GM23338 (cell line): Measurements from ENCODE around the gene MYO3B. TPM values are rescaled to one million over a fixed set of nuclear protein-coding genes. Genes with fewer than 3 reads are reported as not detected.

Experiments
- ATAC-seq: fragments of 200-7000 bp; cut with Tn5 transposase; 3 replicates; pipeline ENCODE4 v1.9.1; 2020
- DNase-seq: peaks from one replicate; pipeline ENCODE4 v3.0.0-alpha.2; 2015; ENCODE audit warnings: low spot score
- H2AFZ ChIP-seq: fragments of 200-600 bp; sonication (generic); 2 replicates; pipeline ENCODE4 v1.8.0; 2016; ENCODE audit warnings: antibody characterized with exemption, mild to moderate bottlenecking, moderate library complexity
- H3F3A ChIP-seq: fragments of 200-600 bp; sonication (generic); replicated peaks from 2 replicates; pipeline ENCODE4 v1.8.0; 2017; ENCODE audit warnings: antibody characterized with exemption, mixed run types, low read depth
- H3K27ac ChIP-seq: fragments of 200-600 bp; sonication (generic); 2 replicates; pipeline ENCODE4 v1.6.1; 2016; ENCODE audit warnings: low read depth
- H3K27me3 ChIP-seq: fragments of 200-600 bp; sonication (generic); 2 replicates; pipeline ENCODE4 v1.8.0; 2016; ENCODE audit warnings: mild to moderate bottlenecking, mixed run types, moderate library complexity; ENCODE audit not compliant: insufficient read depth
- H3K36me3 ChIP-seq: fragments of 200-600 bp; sonication (generic); 2 replicates; pipeline ENCODE4 v1.8.0; 2016; ENCODE audit warnings: mild to moderate bottlenecking; ENCODE audit not compliant: insufficient read depth
- H3K4me1 ChIP-seq: fragments of 200-600 bp; sonication (generic); 2 replicates; pipeline ENCODE4 v1.8.0; 2016; ENCODE audit warnings: mild to moderate bottlenecking, moderate library complexity; ENCODE audit not compliant: insufficient read depth
- H3K4me2 ChIP-seq: fragments of 200-600 bp; sonication (generic); 2 replicates; pipeline ENCODE4 v1.7.1; 2017; ENCODE audit warnings: mixed run types
- H3K4me3 ChIP-seq: fragments of 200-600 bp; sonication (generic); 2 replicates; pipeline ENCODE4 v1.6.1; 2016; ENCODE audit warnings: mixed run types
- H3K79me2 ChIP-seq: fragments of 200-600 bp; sonication (generic); replicated peaks from 2 replicates; pipeline ENCODE4 v1.8.0; 2017; ENCODE audit warnings: mild to moderate bottlenecking; ENCODE audit not compliant: insufficient read depth
- H3K9me2 ChIP-seq: fragments of 200-600 bp; sonication (generic); 2 replicates; pipeline ENCODE4 v1.8.0; 2017; ENCODE audit not compliant: insufficient read depth
- H4K20me1 ChIP-seq: fragments of 200-600 bp; sonication (generic); replicated peaks from 2 replicates; pipeline ENCODE4 v1.8.0; 2017; ENCODE audit warnings: mild to moderate bottlenecking; ENCODE audit not compliant: insufficient read depth
- H3K27ac Mint-ChIP-seq: 2 replicates; pipeline ENCODE4 v1.8.0; 2020; ENCODE audit warnings: inconsistent platforms, mild to moderate bottlenecking, moderate library complexity, mixed read lengths
- H3K27me3 Mint-ChIP-seq: 3 replicates; pipeline ENCODE4 v1.8.0; 2022; ENCODE audit warnings: low read depth, mild to moderate bottlenecking, moderate library complexity, mixed read lengths, inconsistent platforms; ENCODE audit not compliant: insufficient read depth, poor library complexity
- H3K36me3 Mint-ChIP-seq: 3 replicates; pipeline ENCODE4 v1.8.0; 2021; ENCODE audit warnings: low read depth, mild to moderate bottlenecking, inconsistent platforms, moderate library complexity, mixed read lengths
- H3K4me1 Mint-ChIP-seq: 3 replicates; pipeline ENCODE4 v1.8.0; 2020; ENCODE audit warnings: mild to moderate bottlenecking, inconsistent platforms, mixed read lengths
- H3K4me3 Mint-ChIP-seq: 3 replicates; pipeline ENCODE4 v1.8.0; 2021; ENCODE audit warnings: moderate library complexity, mild to moderate bottlenecking, inconsistent platforms, mixed read lengths
- H3K9me3 Mint-ChIP-seq: 3 replicates; pipeline ENCODE4 v1.8.0; 2020; ENCODE audit warnings: moderate library complexity, mild to moderate bottlenecking, inconsistent platforms, mixed read lengths
- CTCF ChIP-seq, 2 experiments: fragments of 200-600 bp in 1 of 2; sonication (generic) in 1 of 2; conservative IDR thresholded peaks; 2 replicates each; pipeline versions ENCODE4 v1.5.1 to v1.6.1; 2016 to 2017; ENCODE audit warnings: antibody characterized with exemption in 2 of 2, low read depth in 2 of 2, mild to moderate bottlenecking in 2 of 2, moderate library complexity in 1 of 2
- ETS1 ChIP-seq: IDR thresholded peaks from 2 replicates; pipeline ENCODE4 v1.6.1; 2016; ENCODE audit warnings: antibody characterized with exemption
- EZH2 ChIP-seq: fragments of 200-600 bp; sonication (generic); IDR thresholded peaks from one replicate; pipeline ENCODE4 v1.8.0; 2017; ENCODE audit warnings: antibody characterized with exemption, mild to moderate bottlenecking, low read depth; ENCODE audit not compliant: unreplicated experiment
- EZH2phosphoT487 ChIP-seq: fragments of 200-600 bp; sonication (generic); IDR thresholded peaks from one replicate; pipeline ENCODE4 v1.8.1; 2018; ENCODE audit warnings: antibody characterized with exemption; ENCODE audit not compliant: unreplicated experiment
- NANOG ChIP-seq: IDR thresholded peaks from 2 replicates; pipeline ENCODE4 v1.6.1; 2016; ENCODE audit warnings: antibody characterized with exemption, borderline replicate concordance
- POLR2AphosphoS5 ChIP-seq: IDR thresholded peaks from 2 replicates; pipeline ENCODE4 v1.6.1; 2016; ENCODE audit warnings: antibody characterized with exemption, low read depth
- REST ChIP-seq: IDR thresholded peaks from one replicate; pipeline ENCODE4 v1.6.1; 2018; ENCODE audit warnings: antibody characterized with exemption; ENCODE audit not compliant: unreplicated experiment
- STAT1 ChIP-seq: IDR thresholded peaks from one replicate; pipeline ENCODE4 v1.6.1; 2016; ENCODE audit warnings: antibody characterized with exemption; ENCODE audit not compliant: unreplicated experiment
- ZNF114 ChIP-seq: fragments of 250-450 bp; sonication (Bioruptor Pico); IDR thresholded peaks from 2 replicates; pipeline ENCODE4 v1.5.0; 2020; ENCODE audit warnings: mild to moderate bottlenecking, moderate library complexity
- ZNF331 ChIP-seq: fragments of 250-450 bp; sonication (Bioruptor Pico); IDR thresholded peaks from 2 replicates; pipeline ENCODE4 v1.5.0; 2020; ENCODE audit warnings: low read depth, mild to moderate bottlenecking, moderate library complexity
- ZNF462 ChIP-seq: fragments of 250-450 bp; sonication (Bioruptor Pico); IDR thresholded peaks from 2 replicates; pipeline ENCODE4 v1.5.0; 2020; ENCODE audit warnings: mild to moderate bottlenecking, moderate library complexity
- polyA plus RNA-seq: library from polyadenylated mRNA; unstranded; fragments of >200 nt; fragmentation: Nextera tagmentation; extraction: Ambion mirVana; gene quantifications from 2 replicates; pipeline ENCODE4 v1.2.1, GENCODE V29; 2016
- total RNA-seq: library from RNA; depleted of rRNA; stranded (reverse); fragments of >200 nt; shearing (Covaris generic); gene quantifications from 2 replicates; pipeline ENCODE4 v1.2.3, GENCODE V29; 2014

Gene MYO3B
- total and polyA plus RNA-seq, 2 experiments from 2014 or later, result 0.42 TPM; not detected in 1

GRCh38 chr2:170267071-170267470, 89.1 kb downstream of the MYO3B start (continued):
- TF ChIP-seq ETS1 (no peak), POLR2AphosphoS5 (no peak), CTCF (conservative IDR thresholded peaks at IDR 0.05; ENCODE audit: low read depth in 2 of 2) (no peak), REST (no peak), EZH2phosphoT487 (no peak), ZNF114 (CRISPR knock-in tag) (no peak), STAT1 (no peak)

- H3K4me2 ChIP-seq, result no peak overlapping the region
- ATAC-seq (no peak), DNase-seq (no peak)
- H3K4me3 ChIP-seq, result no peak overlapping the region
- H3F3A ChIP-seq, result no peaks in the 10 kb centered on the region
- no peaks in the 10 kb centered on the region for H3K36me3 ChIP-seq
- H3K4me1 Mint-ChIP-seq, result no peaks in the 10 kb centered on the region
- H3K4me3 Mint-ChIP-seq, result no peak overlapping the region
- no peak overlapping the region for H2AFZ ChIP-seq
- H3K4me1 ChIP-seq, result no peaks in the 10 kb centered on the region
- no peak overlapping the region for H3K27ac Mint-ChIP-seq
- H3K9me3 Mint-ChIP-seq, result no peaks in the 10 kb centered on the region
- H3K27me3 ChIP-seq, result no peaks in the 10 kb centered on the region
- H3K36me3 Mint-ChIP-seq, result no peaks in the 10 kb centered on the region
- no peaks in the 10 kb centered on the region for H3K27me3 Mint-ChIP-seq
- no peaks in the 10 kb centered on the region for H3K79me2 ChIP-seq
- H3K27ac ChIP-seq, result no peak overlapping the region
- H4K20me1 ChIP-seq, result no peaks in the 10 kb centered on the region
- peaks cover 8% of the 10 kb centered on the region for H3K9me2 ChIP-seq
- TF ChIP-seq STAT1 (no peak), ZNF114 (CRISPR knock-in tag) (no peak), ZNF331 (CRISPR knock-in tag) (no peak), EZH2 (no peak), ZNF462 (CRISPR knock-in tag) (no peak), POLR2AphosphoS5 (no peak), NANOG (no peak)
Observed at GRCh38 chr2:170270278-170270864, 92.4 kb downstream of the MYO3B start.
